ENCODE results near the gene TXNDC8.

The TXNDC8 gene

GRCh38 chr9:110276781-110277180 is 60.9 kb downstream of the TXNDC8 start:
- no peak for ATAC-seq

GRCh38 chr9:110270211-110270995 is 67.3 kb downstream of the TXNDC8 start:
- no peak for ATAC-seq

GRCh38 chr9:110266795-110267194 is 70.9 kb downstream of the TXNDC8 start:
- ATAC-seq, result no peak

GRCh38 chr9:110261632-110262031 is 76.0 kb downstream of the TXNDC8 start:
- ATAC-seq, result no peak

GRCh38 chr9:110260911-110261310 is 76.8 kb downstream of the TXNDC8 start:
- no peak for ATAC-seq

GRCh38 chr9:110259566-110259965 is 78.1 kb downstream of the TXNDC8 start:
- no peak for ATAC-seq

- ATAC-seq, result peak in 1 of 2 donors; percentile 12
Observed at GRCh38 chr9:110258690-110259091, 79.0 kb downstream of the TXNDC8 start.

- ATAC-seq, result no peak
Observed at GRCh38 chr9:110257956-110258355, 79.7 kb downstream of the TXNDC8 start.

GRCh38 chr9:110257097-110257841 is 80.4 kb downstream of the TXNDC8 start:
- peak in 1 of 2 donors; percentile 1 for ATAC-seq

- peak; percentile 77 to 80 for ATAC-seq
Observed at GRCh38 chr9:110256380-110257096, 81.1 kb downstream of the TXNDC8 start, which contains the start of gene TXN. TXN (minus strand) TSS chr9:110256507; CDS start chr9:110256435, 72 bp downstream.

GRCh38 chr9:110255463-110256379 is 81.9 kb downstream of the TXNDC8 start:
- ATAC-seq, result peak; percentile 3 to 4

GRCh38 chr9:110255034-110255462 is 82.6 kb downstream of the TXNDC8 start:
- ATAC-seq, result no peak

GRCh38 chr9:110254500-110254899 is 83.2 kb downstream of the TXNDC8 start:
- no peak for ATAC-seq

Measured in activated CD4-positive, CD25-positive, alpha-beta regulatory T cell treated with anti-CD3 and anti-CD28 coated beads, Interleukin-2, amount 50 U/mL, for 24 hours (primary cell).